Astrocyte (in vitro differentiated cells and primary cell): ENCODE measurements around the gene IL16.

Experiments
- EZH2 ChIP-seq: IDR thresholded peaks from 2 replicates; pipeline ENCODE4 v1.6.1; 2012; ENCODE audit warnings: mild to moderate bottlenecking, low read length, inconsistent platforms; ENCODE audit not compliant: insufficient read depth
- TF ChIP-seq, protein P1 (sequence below): IDR thresholded peaks from 2 replicates; pipeline ENCODE4 v1.5.1; 2011; ENCODE audit warnings: low read depth, mild to moderate bottlenecking, inconsistent platforms, low read length, moderate library complexity; ENCODE audit not compliant: insufficient read depth

DNA sequence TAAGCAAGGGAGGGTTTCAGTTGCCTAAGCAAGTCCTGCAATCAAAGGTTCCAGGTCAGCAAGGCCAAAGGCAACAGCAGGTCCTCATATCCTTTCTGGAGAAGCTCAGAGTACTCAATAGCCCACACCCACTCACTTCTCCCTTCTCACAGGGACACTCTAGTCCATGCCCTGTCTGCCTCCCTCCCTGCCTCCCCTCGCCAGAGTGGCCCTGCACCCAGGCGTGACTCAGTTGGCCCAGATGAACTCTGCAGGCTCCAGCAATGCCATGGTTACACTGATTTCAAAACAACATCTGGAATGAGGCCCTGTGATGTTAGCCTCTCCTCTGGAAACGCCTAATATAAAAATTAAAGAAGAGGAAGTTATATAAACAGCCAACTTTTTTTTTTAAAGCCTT, 32.9 kb downstream of the IL16 start:
- TF ChIP-seq, protein P1, sequence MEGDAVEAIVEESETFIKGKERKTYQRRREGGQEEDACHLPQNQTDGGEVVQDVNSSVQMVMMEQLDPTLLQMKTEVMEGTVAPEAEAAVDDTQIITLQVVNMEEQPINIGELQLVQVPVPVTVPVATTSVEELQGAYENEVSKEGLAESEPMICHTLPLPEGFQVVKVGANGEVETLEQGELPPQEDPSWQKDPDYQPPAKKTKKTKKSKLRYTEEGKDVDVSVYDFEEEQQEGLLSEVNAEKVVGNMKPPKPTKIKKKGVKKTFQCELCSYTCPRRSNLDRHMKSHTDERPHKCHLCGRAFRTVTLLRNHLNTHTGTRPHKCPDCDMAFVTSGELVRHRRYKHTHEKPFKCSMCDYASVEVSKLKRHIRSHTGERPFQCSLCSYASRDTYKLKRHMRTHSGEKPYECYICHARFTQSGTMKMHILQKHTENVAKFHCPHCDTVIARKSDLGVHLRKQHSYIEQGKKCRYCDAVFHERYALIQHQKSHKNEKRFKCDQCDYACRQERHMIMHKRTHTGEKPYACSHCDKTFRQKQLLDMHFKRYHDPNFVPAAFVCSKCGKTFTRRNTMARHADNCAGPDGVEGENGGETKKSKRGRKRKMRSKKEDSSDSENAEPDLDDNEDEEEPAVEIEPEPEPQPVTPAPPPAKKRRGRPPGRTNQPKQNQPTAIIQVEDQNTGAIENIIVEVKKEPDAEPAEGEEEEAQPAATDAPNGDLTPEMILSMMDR, result no peak
- no peak for TF ChIP-seq EZH2
